Measurements from ENCODE around the gene POR.
A peak's percentile ranks its signal among the peaks of the same experiment; 100 is the strongest.
"Not testable (repeated sequence)": the region's sequence is repeated elsewhere in the genome, so short reads cannot be mapped to it uniquely, and the experiment has no call there.

Gene POR

GRCh38 chr7:75914655-75915415 is at the start of gene POR:
Gene POR, plus strand, starts transcription at chr7:75915155. Its CDS starts 38,847 bp downstream, at chr7:75954002.
- DNase-seq (ENCODE audit: low read depth in 4 of 4, low spot score in 1 of 4), result peak; percentile 85 to 96 (median 91)

GRCh38 chr7:75866114-75866488 is 48.9 kb upstream of the POR start:
- DNase-seq (ENCODE audit: low read depth in 4 of 4, low spot score in 1 of 4), result no peak

- DNase-seq (ENCODE audit: low read depth in 4 of 4, low spot score in 1 of 4), result no peak
These were observed 48.2 kb upstream of the POR start for GRCh38 chr7:75866489-75867389.

- no peak for DNase-seq (ENCODE audit: low read depth in 4 of 4, low spot score in 1 of 4)
These were observed 47.6 kb upstream of the POR start for GRCh38 chr7:75867390-75867717.

GRCh38 chr7:75868153-75868552 is 46.8 kb upstream of the POR start:
- no peak for DNase-seq (ENCODE audit: low read depth in 4 of 4, low spot score in 1 of 4)

- no peak for DNase-seq (ENCODE audit: low read depth in 4 of 4, low spot score in 1 of 4)
These were observed 45.1 kb upstream of the POR start for GRCh38 chr7:75869776-75870379.

- DNase-seq (ENCODE audit: low read depth in 4 of 4, low spot score in 1 of 4), result no peak
These were observed 44.3 kb upstream of the POR start for GRCh38 chr7:75870557-75871161.

- no peak for DNase-seq (ENCODE audit: low read depth in 4 of 4, low spot score in 1 of 4)
These were observed 42.7 kb upstream of the POR start for GRCh38 chr7:75872073-75872782.

- not testable (repeated sequence) for DNase-seq (ENCODE audit: low read depth in 4 of 4, low spot score in 1 of 4)
These were observed 40.8 kb upstream of the POR start for GRCh38 chr7:75874180-75874579.

GRCh38 chr7:75875113-75876080 is 39.6 kb upstream of the POR start:
- DNase-seq (ENCODE audit: low read depth in 4 of 4, low spot score in 1 of 4), result no peak

GRCh38 chr7:75876126-75876881 is 38.7 kb upstream of the POR start:
- DNase-seq (ENCODE audit: low read depth in 4 of 4, low spot score in 1 of 4), result no peak

GRCh38 chr7:75878312-75878768 is 36.6 kb upstream of the POR start:
- no peak for DNase-seq (ENCODE audit: low read depth in 4 of 4, low spot score in 1 of 4)

- peak; percentile 94 to 97 (median 95) for DNase-seq (ENCODE audit: low read depth in 4 of 4, low spot score in 1 of 4)
These were observed 36.0 kb upstream of the POR start, which contains the start of gene RHBDD2 for GRCh38 chr7:75878769-75879611. Gene RHBDD2, plus strand, starts transcription at chr7:75879034. Its CDS starts 49 bp downstream, at chr7:75879083.

- DNase-seq (ENCODE audit: low read depth in 4 of 4, low spot score in 1 of 4), result no peak
These were observed 35.2 kb upstream of the POR start for GRCh38 chr7:75879771-75880184.

GRCh38 chr7:75880242-75880641 is 34.7 kb upstream of the POR start:
- DNase-seq (ENCODE audit: low read depth in 4 of 4, low spot score in 1 of 4), result no peak

- DNase-seq (ENCODE audit: low read depth in 4 of 4, low spot score in 1 of 4), result no peak
These were observed 33.4 kb upstream of the POR start for GRCh38 chr7:75881436-75882095.

GRCh38 chr7:75883265-75883824 is 31.6 kb upstream of the POR start:
- not testable (repeated sequence) for DNase-seq (ENCODE audit: low read depth in 4 of 4, low spot score in 1 of 4)
